ENCODE data around the gene TMEM163.

TMEM163 gene

GRCh38 chr2:134715932-134716643 is 2.7 kb downstream of the TMEM163 start:
- DNase-seq (ENCODE audit: low read depth) = no peak
- H3K4me3 ChIP-seq (ENCODE audit: low read depth, low read length) = no peak overlapping the region
- no peak for TF ChIP-seq POLR2A (IDR thresholded peaks at IDR 0.05; ENCODE audit: extremely low read depth, insufficient read length)
- TF ChIP-seq MAX (IDR thresholded peaks at IDR 0.05; ENCODE audit: low read depth, low read length) = no peak
- TF ChIP-seq MYC (IDR thresholded peaks at IDR 0.05; ENCODE audit: low read depth, low read length) = no peak
- no peak for TF ChIP-seq CTCF (IDR thresholded peaks at IDR 0.05; ENCODE audit: low read depth, low read length)

- no peak for DNase-seq (ENCODE audit: low read depth)
- H3K4me3 ChIP-seq (ENCODE audit: low read depth, low read length) = no peak overlapping the region
- TF ChIP-seq MAX (IDR thresholded peaks at IDR 0.05; ENCODE audit: low read depth, low read length) (no peak), MYC (IDR thresholded peaks at IDR 0.05; ENCODE audit: low read depth, low read length) (no peak), CTCF (IDR thresholded peaks at IDR 0.05; ENCODE audit: low read depth, low read length) (no peak), POLR2A (IDR thresholded peaks at IDR 0.05; ENCODE audit: extremely low read depth, insufficient read length) (no peak)
Observed at GRCh38 chr2:134714228-134714627, 4.6 kb downstream of the TMEM163 start.

- TF ChIP-seq MYC (IDR thresholded peaks at IDR 0.05; ENCODE audit: low read depth, low read length) = no peak
- TF ChIP-seq POLR2A (IDR thresholded peaks at IDR 0.05; ENCODE audit: extremely low read depth, insufficient read length) = no peak
- TF ChIP-seq MAX (IDR thresholded peaks at IDR 0.05; ENCODE audit: low read depth, low read length) = no peak
- TF ChIP-seq CTCF (IDR thresholded peaks at IDR 0.05; ENCODE audit: low read depth, low read length) = no peak
- DNase-seq (ENCODE audit: low read depth) = no peak
- no peak overlapping the region for H3K4me3 ChIP-seq (ENCODE audit: low read depth, low read length)
Observed at GRCh38 chr2:134713606-134714005, 5.2 kb downstream of the TMEM163 start.

GRCh38 chr2:134713176-134713575 is 5.6 kb downstream of the TMEM163 start:
- DNase-seq (ENCODE audit: low read depth) = no peak
- no peak for TF ChIP-seq POLR2A (IDR thresholded peaks at IDR 0.05; ENCODE audit: extremely low read depth, insufficient read length)
- TF ChIP-seq MYC (IDR thresholded peaks at IDR 0.05; ENCODE audit: low read depth, low read length) = no peak
- TF ChIP-seq MAX (IDR thresholded peaks at IDR 0.05; ENCODE audit: low read depth, low read length) = no peak
- TF ChIP-seq CTCF (IDR thresholded peaks at IDR 0.05; ENCODE audit: low read depth, low read length) = no peak
- H3K4me3 ChIP-seq (ENCODE audit: low read depth, low read length) = no peak overlapping the region

- DNase-seq (ENCODE audit: low read depth) = no peak
- TF ChIP-seq CTCF (IDR thresholded peaks at IDR 0.05; ENCODE audit: low read depth, low read length) = no peak
- TF ChIP-seq MAX (IDR thresholded peaks at IDR 0.05; ENCODE audit: low read depth, low read length) = no peak
- TF ChIP-seq MYC (IDR thresholded peaks at IDR 0.05; ENCODE audit: low read depth, low read length) = no peak
- TF ChIP-seq POLR2A (IDR thresholded peaks at IDR 0.05; ENCODE audit: extremely low read depth, insufficient read length) = no peak
- no peak overlapping the region for H3K4me3 ChIP-seq (ENCODE audit: low read depth, low read length)
Observed at GRCh38 chr2:134712736-134713135, 6.1 kb downstream of the TMEM163 start.

Data from NB4 (cell line).